Activated CD8-positive, alpha-beta memory T cell treated with anti-CD3 and anti-CD28 coated beads for 1 hour (primary cell): ENCODE data around the gene SCGB1D2.

Experiments
- DNase-seq, 2 donors: peaks; one replicate each; pipeline ENCODE4 v3.0.0-alpha.2; 2020; ENCODE audit warnings: low read depth in 1 of 2; ENCODE audit errors: extremely low read depth in 1 of 2

The SCGB1D2 gene

GRCh38 chr11:62256281-62256680, 14.2 kb downstream of the SCGB1D2 start:
- no peak for DNase-seq

- DNase-seq = no peak
Observed at GRCh38 chr11:62260261-62260953, 18.4 kb downstream of the SCGB1D2 start.

GRCh38 chr11:62264004-62264403, 22.0 kb downstream of the SCGB1D2 start:
- no peak for DNase-seq

GRCh38 chr11:62266558-62266957, 24.5 kb downstream of the SCGB1D2 start:
- no peak for DNase-seq

- no peak for DNase-seq
Observed at GRCh38 chr11:62267050-62267449, 25.0 kb downstream of the SCGB1D2 start.

GRCh38 chr11:62267576-62267975, 25.5 kb downstream of the SCGB1D2 start:
- DNase-seq = no peak

GRCh38 chr11:62269654-62270278, 27.7 kb downstream of the SCGB1D2 start, which contains the start of gene SCGB2A2:
TSS of gene SCGB2A2 (plus strand) at chr11:62270158. CDS start at chr11:62270217, 59 bp downstream.
- DNase-seq = no peak

GRCh38 chr11:62273284-62273683, 31.2 kb downstream of the SCGB1D2 start:
- DNase-seq = no peak

GRCh38 chr11:62273789-62274275, 31.8 kb downstream of the SCGB1D2 start:
- DNase-seq = no peak

- no peak for DNase-seq
Observed at GRCh38 chr11:62280452-62280851, 38.4 kb downstream of the SCGB1D2 start.
